ENCODE measurements around the gene SPATC1L. TPM values are rescaled to one million over a fixed set of nuclear protein-coding genes. Genes with fewer than 3 reads are reported as not detected.
A peak's percentile ranks its signal among the peaks of the same experiment; 100 is the strongest.

The SPATC1L gene
- total and polyA plus RNA-seq, 2 of the 8 experiments (the other 6 are each of a cell fraction or from before 2014, with no cell fraction given): 24.9 to 50.0 TPM

DNA sequence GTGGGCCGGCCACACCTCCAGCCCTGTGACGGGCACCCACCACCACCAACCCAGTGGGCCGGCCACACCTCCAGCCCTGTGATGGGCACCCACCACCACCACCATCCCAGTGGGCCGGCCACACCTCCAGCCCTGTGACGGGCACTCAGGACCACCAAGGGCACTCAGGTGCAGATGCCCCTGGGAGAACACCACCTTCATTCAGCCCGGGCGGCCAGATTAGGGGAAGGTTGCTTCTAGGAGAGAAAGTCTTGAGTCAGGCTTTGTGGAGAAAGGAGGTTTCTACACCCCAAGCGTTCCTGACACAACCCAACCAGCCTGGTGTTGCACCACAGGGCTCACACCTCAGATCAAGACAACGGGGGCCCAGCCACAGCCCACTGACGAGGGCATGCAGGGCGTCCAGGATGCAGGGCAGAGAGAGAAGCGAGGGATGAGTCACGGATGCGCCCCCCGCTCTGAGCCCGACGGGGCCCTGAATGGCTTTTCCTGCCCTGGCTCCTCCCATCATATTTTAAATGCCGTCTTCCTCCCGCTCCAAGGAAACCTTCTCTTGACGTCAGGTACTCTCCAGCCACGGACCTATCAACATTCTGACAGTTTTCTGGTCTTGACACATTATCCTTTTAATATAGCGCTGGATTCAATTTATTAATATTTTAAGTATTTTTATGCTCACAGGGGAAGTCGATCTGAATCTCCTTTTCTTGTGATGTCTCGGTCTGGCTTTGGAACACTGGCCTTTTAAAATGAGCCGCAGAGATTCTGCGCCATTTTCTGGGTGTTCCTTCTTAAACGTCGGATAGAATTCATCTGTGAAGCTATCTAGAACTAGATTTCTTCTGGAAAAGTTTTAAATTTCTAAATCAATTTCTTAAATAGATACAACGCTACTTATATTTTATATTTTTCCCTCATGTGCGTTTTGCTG is 631 bp upstream of the SPATC1L start (continued):
- TF ChIP-seq GABPA (IDR thresholded peaks at IDR 0.05; ENCODE audit: borderline replicate concordance, insufficient read depth, low read length) (no peak), PHF8 (conservative IDR thresholded peaks at IDR 0.05; ENCODE audit: low read depth, low read length) (peak; percentile 62), JUND (IDR thresholded peaks at IDR 0.05; ENCODE audit: low read length) (peak; percentile 83; the same call in 1 of the 2 replicates), POLR2A (IDR thresholded peaks at IDR 0.05; ENCODE audit: control extremely low read depth in 1 of 2, low read depth in 2 of 2, low read length in 2 of 2) (0 out of 3 replicates have a peak, but pooled peaks of 1 of the 2 experiments have one; percentile 48), TAF7 (optimal IDR thresholded peaks at IDR 0.05; ENCODE audit: borderline replicate concordance, low read depth, low read length) (no peak), CHD2 (IDR thresholded peaks at IDR 0.05; ENCODE audit: low read length) (peak; percentile 92), KDM4A (IDR thresholded peaks at IDR 0.05; ENCODE audit: low read depth, low read length, severe bottlenecking) (peak; percentile 33), SP1 (IDR thresholded peaks at IDR 0.05; ENCODE audit: low read depth, low read length) (peak; percentile 95), BCL11A (IDR thresholded peaks at IDR 0.05; ENCODE audit: low read depth in 2 of 2, low read length in 2 of 2) (no peak), ASH2L (IDR thresholded peaks at IDR 0.05; ENCODE audit: low read length) (peak; percentile 13), SIN3A (conservative IDR thresholded peaks at IDR 0.05 in 1 of 2, IDR thresholded peaks at IDR 0.05 in 1 of 2; ENCODE audit: low read depth in 1 of 2, low read length in 2 of 2) (peak; percentile 73 to 85; a peak in 3 of 4 replicates), TCF12 (IDR thresholded peaks at IDR 0.05; ENCODE audit: low read depth, low read length) (no peak), MAFK (IDR thresholded peaks at IDR 0.05; ENCODE audit: low read depth, low read length) (no peak), SIX5 (IDR thresholded peaks at IDR 0.05; ENCODE audit: low read depth, low read length) (no peak), CEBPB (IDR thresholded peaks at IDR 0.05; ENCODE audit: low read depth, low read length) (peak; percentile 28; the same call in 1 of the 2 replicates), CREB1 (IDR thresholded peaks at IDR 0.05) (peak; percentile 58)
- TF ChIP-seq, protein P1, sequence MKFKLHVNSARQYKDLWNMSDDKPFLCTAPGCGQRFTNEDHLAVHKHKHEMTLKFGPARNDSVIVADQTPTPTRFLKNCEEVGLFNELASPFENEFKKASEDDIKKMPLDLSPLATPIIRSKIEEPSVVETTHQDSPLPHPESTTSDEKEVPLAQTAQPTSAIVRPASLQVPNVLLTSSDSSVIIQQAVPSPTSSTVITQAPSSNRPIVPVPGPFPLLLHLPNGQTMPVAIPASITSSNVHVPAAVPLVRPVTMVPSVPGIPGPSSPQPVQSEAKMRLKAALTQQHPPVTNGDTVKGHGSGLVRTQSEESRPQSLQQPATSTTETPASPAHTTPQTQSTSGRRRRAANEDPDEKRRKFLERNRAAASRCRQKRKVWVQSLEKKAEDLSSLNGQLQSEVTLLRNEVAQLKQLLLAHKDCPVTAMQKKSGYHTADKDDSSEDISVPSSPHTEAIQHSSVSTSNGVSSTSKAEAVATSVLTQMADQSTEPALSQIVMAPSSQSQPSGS (IDR thresholded peaks at IDR 0.05; ENCODE audit: low read length): no peak
- TF ChIP-seq, protein P2, sequence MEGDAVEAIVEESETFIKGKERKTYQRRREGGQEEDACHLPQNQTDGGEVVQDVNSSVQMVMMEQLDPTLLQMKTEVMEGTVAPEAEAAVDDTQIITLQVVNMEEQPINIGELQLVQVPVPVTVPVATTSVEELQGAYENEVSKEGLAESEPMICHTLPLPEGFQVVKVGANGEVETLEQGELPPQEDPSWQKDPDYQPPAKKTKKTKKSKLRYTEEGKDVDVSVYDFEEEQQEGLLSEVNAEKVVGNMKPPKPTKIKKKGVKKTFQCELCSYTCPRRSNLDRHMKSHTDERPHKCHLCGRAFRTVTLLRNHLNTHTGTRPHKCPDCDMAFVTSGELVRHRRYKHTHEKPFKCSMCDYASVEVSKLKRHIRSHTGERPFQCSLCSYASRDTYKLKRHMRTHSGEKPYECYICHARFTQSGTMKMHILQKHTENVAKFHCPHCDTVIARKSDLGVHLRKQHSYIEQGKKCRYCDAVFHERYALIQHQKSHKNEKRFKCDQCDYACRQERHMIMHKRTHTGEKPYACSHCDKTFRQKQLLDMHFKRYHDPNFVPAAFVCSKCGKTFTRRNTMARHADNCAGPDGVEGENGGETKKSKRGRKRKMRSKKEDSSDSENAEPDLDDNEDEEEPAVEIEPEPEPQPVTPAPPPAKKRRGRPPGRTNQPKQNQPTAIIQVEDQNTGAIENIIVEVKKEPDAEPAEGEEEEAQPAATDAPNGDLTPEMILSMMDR (IDR thresholded peaks at IDR 0.05; ENCODE audit: control extremely low read depth in 1 of 3, insufficient read depth in 1 of 3, low read depth in 1 of 3, low read length in 3 of 3): no peak
